GM12892 (cell line): ENCODE data around the gene NFATC2.

Experiments used
- POLR2A ChIP-seq: IDR thresholded peaks from 2 replicates; pipeline ENCODE4 v1.6.1; 2011; ENCODE audit warnings: low read depth, low read length, control low read depth
- POLR2AphosphoS5 ChIP-seq: IDR thresholded peaks from 2 replicates; pipeline ENCODE4 v1.6.1; 2011; ENCODE audit warnings: low read depth, low read length, control low read depth
- TAF1 ChIP-seq: IDR thresholded peaks from 2 replicates; pipeline ENCODE4 v1.6.1; 2011; ENCODE audit warnings: low read depth, mild to moderate bottlenecking, control low read depth, low read length, borderline replicate concordance

- TF ChIP-seq POLR2AphosphoS5 (no peak), TAF1 (no peak), POLR2A (no peak)
Measured at GRCh38 chr20:51553897-51554486, 11.5 kb upstream of the NFATC2 start.
